ENCODE measurements around the gene PRKN. TPM values are rescaled to one million over a fixed set of nuclear protein-coding genes. Genes with fewer than 3 reads are reported as not detected.
A peak's percentile ranks its signal among the peaks of the same experiment; 100 is the strongest.

Gene PRKN
- total and polyA plus RNA-seq, 9 of the 15 experiments (the other 6 are each of a cell fraction or from before 2014, with no cell fraction given): 0.03 to 0.96 (median 0.15) TPM; not detected in 2

GRCh38 chr6:161407581-161407980 is 1320.0 kb downstream of the PRKN start (continued):
- TF ChIP-seq FOSL1 (tag; conservative IDR thresholded peaks at IDR 0.05) (peak; percentile 59), YY1 (IDR thresholded peaks at IDR 0.05; ENCODE audit: borderline replicate concordance in 1 of 3, control insufficient read depth in 1 of 3, extremely low read depth in 1 of 3, insufficient read depth in 3 of 3, insufficient read length in 1 of 3, insufficient replicate concordance in 2 of 3, low read depth in 1 of 3, low read length in 2 of 3) (peak in 1 of 3 experiments; percentile 52), ETV6 (IDR thresholded peaks at IDR 0.05; ENCODE audit: borderline replicate concordance in 1 of 2, low read depth in 2 of 2, low read length in 1 of 2) (no peak), ETV6 (CRISPR knock-in tag; IDR thresholded peaks at IDR 0.05; ENCODE audit: borderline replicate concordance) (no peak), GABPB2 (CRISPR knock-in tag; conservative IDR thresholded peaks at IDR 0.05) (no peak), ZNF354B (CRISPR knock-in tag; IDR thresholded peaks at IDR 0.05) (no peak), ZNF431 (CRISPR knock-in tag; IDR thresholded peaks at IDR 0.05) (no peak), DMBX1 (CRISPR knock-in tag; IDR thresholded peaks at IDR 0.05; ENCODE audit: borderline replicate concordance) (no peak), MIER1 (IDR thresholded peaks at IDR 0.05; ENCODE audit: low read depth) (no peak), CEBPB (tag; IDR thresholded peaks at IDR 0.05) (peak; percentile 55), NR4A1 (CRISPR knock-in tag; IDR thresholded peaks at IDR 0.05) (no peak), NR4A1 (tag; IDR thresholded peaks at IDR 0.05) (0 out of 2 replicates have a peak, but pooled peaks have one; percentile 25), ZBTB8A (IDR thresholded peaks at IDR 0.05; ENCODE audit: partially characterized antibody) (no peak), ASH1L (IDR thresholded peaks at IDR 0.05; ENCODE audit: borderline replicate concordance, low read depth, partially characterized antibody) (no peak), TEAD1 (CRISPR knock-in tag; IDR thresholded peaks at IDR 0.05) (peak in 1 of 2 experiments; percentile 53; a peak in 1 of 4 replicates), ZNF717 (CRISPR knock-in tag; IDR thresholded peaks at IDR 0.05) (no peak), TRIM24 (IDR thresholded peaks at IDR 0.05) (peak; percentile 46 to 59; a peak in 3 of 4 replicates), RHOXF2B (CRISPR knock-in tag; conservative IDR thresholded peaks at IDR 0.05) (no peak), HDAC1 (IDR thresholded peaks at IDR 0.05) (peak in 1 of 2 experiments; percentile 48; a peak in 1 of 4 replicates), GMEB1 (CRISPR knock-in tag; IDR thresholded peaks at IDR 0.05) (no peak), BACH1 (tag; IDR thresholded peaks at IDR 0.05) (no peak), STAT6 (CRISPR knock-in tag; IDR thresholded peaks at IDR 0.05) (no peak), MNT (conservative IDR thresholded peaks at IDR 0.05) (0 out of 4 replicates have a peak, but pooled peaks of 1 of the 2 experiments have one; percentile 21), CBFA2T2 (conservative IDR thresholded peaks at IDR 0.05) (peak; percentile 91)
